Lower leg skin (tissue), 4 donors: ENCODE results near the gene TBC1D2. TPM values are rescaled to one million over a fixed set of nuclear protein-coding genes. Genes with fewer than 3 reads are reported as not detected.

ENCODE experiments used
- DNase-seq, 2 donors: peaks; one replicate each; pipeline ENCODE4 v3.0.0-alpha.2; 2019; ENCODE audit warnings: low spot score in 2 of 2
- H3K4me3 ChIP-seq: fragments of 200-600 bp; sonication (generic); 2 replicates; pipeline ENCODE4 v1.5.1; 2017; ENCODE audit warnings: mild to moderate bottlenecking, low read depth; ENCODE audit not compliant: poor library complexity, severe bottlenecking
- CTCF ChIP-seq, 3 donors: fragments of 450-650 bp; IDR thresholded peaks; one replicate each; pipeline ENCODE4 v1.5.1; 2016; ENCODE audit warnings: antibody characterized with exemption in 3 of 3, mild to moderate bottlenecking in 3 of 3, moderate library complexity in 2 of 3
- POLR2A ChIP-seq, 2 donors: fragments of 450-650 bp; IDR thresholded peaks; one replicate each; pipeline ENCODE4 v1.6.1; 2016 to 2017; ENCODE audit warnings: antibody characterized with exemption in 2 of 2, mild to moderate bottlenecking in 1 of 2, moderate library complexity in 1 of 2
- WGBS, 2 donors: methylation state at CpG; one replicate each; pipeline ENCODE4 v1.1.5; 2018; 5-methylcytosine and 5-hydroxymethylcytosine counted together
- intact Hi-C: fragments of 100-400 bp; cut with DNase I; formaldehyde crosslinking; loops from one replicate; pipeline ENCODE4 v1.15.0; 2023; ENCODE audit warnings: low total_unique reads
- total RNA-seq, 4 donors: library from RNA; depleted of rRNA; stranded (reverse); fragments of >200 nt; gene quantifications; one replicate each; pipeline ENCODE4 v1.1.0, GENCODE V29; 2016

The TBC1D2 gene
- total RNA-seq, 4 donors from 2014 or later: 35.4 to 56.3 (median 45.9) TPM

- WGBS, 2 donors: 84 to 91% methylated on average over 2 of the region's 2 CpGs
- intact Hi-C loops: no loop called here
- no peak for TF ChIP-seq CTCF (IDR thresholded peaks at IDR 0.05)
- no peak for TF ChIP-seq POLR2A (IDR thresholded peaks at IDR 0.05)
- DNase-seq: no peak
- H3K4me3 ChIP-seq: no peak overlapping the region
Observed at GRCh38 chr9:98217255-98217654, 38.2 kb downstream of the TBC1D2 start.

GRCh38 chr9:98216391-98216790, 39.1 kb downstream of the TBC1D2 start:
- TF ChIP-seq CTCF (IDR thresholded peaks at IDR 0.05) (no peak), POLR2A (IDR thresholded peaks at IDR 0.05) (no peak)
- intact Hi-C loops: no loop called here
- DNase-seq: no peak
- no peak overlapping the region for H3K4me3 ChIP-seq
- 96% methylated on average over 3 of the region's 3 CpGs for WGBS, 2 donors

- no peak for TF ChIP-seq CTCF (IDR thresholded peaks at IDR 0.05)
- TF ChIP-seq POLR2A (IDR thresholded peaks at IDR 0.05): no peak
- no peak overlapping the region for H3K4me3 ChIP-seq
- 83 to 93% methylated on average over 9 of the region's 9 CpGs for WGBS, 2 donors
- DNase-seq: no peak
- intact Hi-C loops: no loop called here
Observed at GRCh38 chr9:98215821-98216220, 39.6 kb downstream of the TBC1D2 start.

- WGBS, 2 donors: 52 to 60% methylated on average over 5 of the region's 5 CpGs
- TF ChIP-seq CTCF (IDR thresholded peaks at IDR 0.05): no peak
- TF ChIP-seq POLR2A (IDR thresholded peaks at IDR 0.05): no peak
- intact Hi-C loops: no loop called here
Observed at GRCh38 chr9:98215271-98215670, 40.2 kb downstream of the TBC1D2 start.

GRCh38 chr9:98214811-98215210, 40.6 kb downstream of the TBC1D2 start:
- intact Hi-C loops: loop anchor here (5.0 kb wide), 1 partner anchor 47 kb away; no protein-coding TSS in a partner anchor
- 41 to 50% methylated on average over 6 of the region's 6 CpGs for WGBS, 2 donors
- no peak overlapping the region for H3K4me3 ChIP-seq
- TF ChIP-seq CTCF (IDR thresholded peaks at IDR 0.05): no peak
- no peak for TF ChIP-seq POLR2A (IDR thresholded peaks at IDR 0.05)
- DNase-seq: peak in 1 of 2 donors; percentile 44

More at GRCh38 chr9:98215271-98215670, 40.2 kb downstream of the TBC1D2 start:
- DNase-seq: no peak
- no peak overlapping the region for H3K4me3 ChIP-seq

- whole genome bisulfite sequencing, 2 donors: 91% methylated on average over 3 of the region's 3 CpGs
- TF ChIP-seq POLR2A (IDR thresholded peaks at IDR 0.05) (no peak), CTCF (IDR thresholded peaks at IDR 0.05) (no peak)
- intact Hi-C loops: loop anchor here (5.0 kb wide), 1 partner anchor 51 kb away; no protein-coding TSS in a partner anchor
- DNase-seq: no peak
- H3K4me3 ChIP-seq: no peak overlapping the region
Observed at GRCh38 chr9:98211260-98211659, 44.2 kb downstream of the TBC1D2 start.
